Measurements from ENCODE around the gene XAB2. TPM values are rescaled to one million over a fixed set of nuclear protein-coding genes. Genes with fewer than 3 reads are reported as not detected.

The XAB2 gene
- total and polyA plus RNA-seq, 2 donors (not counting 1 experiment from before 2014, with no cell fraction given), result 62.7 to 93.8 TPM

DNA sequence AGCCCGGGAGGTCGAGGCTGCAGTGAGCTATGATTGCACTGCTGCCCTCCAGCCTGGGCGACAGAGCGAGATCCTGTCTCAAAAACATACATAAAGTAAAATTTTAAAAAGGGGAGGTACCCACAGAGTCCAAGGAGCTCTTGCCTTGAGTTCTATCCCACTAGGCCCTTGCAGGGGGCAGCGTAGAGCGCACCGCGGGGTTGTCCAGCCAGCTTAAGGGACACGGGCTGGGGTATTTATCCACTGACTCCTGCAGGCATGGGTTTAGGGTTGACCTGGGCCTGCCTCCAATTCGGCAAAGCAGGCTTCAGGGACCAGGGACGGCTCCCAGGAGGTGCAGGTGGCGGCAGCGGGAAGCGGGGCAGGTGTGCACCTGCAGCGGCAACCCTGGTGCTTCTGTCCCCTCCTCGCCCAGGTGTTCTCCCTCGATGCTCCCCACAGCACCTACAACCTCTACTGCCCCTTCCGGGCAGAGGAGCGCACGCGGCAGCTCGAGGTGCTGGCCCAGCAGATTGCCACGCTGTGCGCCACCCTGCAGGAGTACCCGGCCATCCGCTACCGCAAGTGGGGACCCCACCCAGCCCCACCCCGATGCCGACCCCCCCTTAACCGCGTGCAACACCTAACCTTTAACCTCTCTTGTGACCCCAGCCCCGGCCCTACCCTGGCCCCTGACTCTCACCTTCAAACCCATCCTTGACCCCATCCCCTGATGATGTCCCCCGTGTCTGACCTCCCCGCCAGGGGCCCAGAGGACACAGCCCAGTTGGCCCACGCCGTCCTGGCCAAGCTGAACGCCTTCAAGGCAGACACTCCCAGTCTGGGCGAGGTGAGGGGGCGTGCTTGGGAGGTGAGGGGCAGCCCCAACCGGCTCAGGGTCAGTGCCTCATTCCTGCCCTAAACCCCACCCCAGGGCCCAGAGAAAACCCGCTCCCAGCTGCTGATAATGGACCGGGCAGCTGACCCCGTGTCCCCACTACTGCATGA is 12.2 kb upstream of the XAB2 start:
- Histone ChIP-seq H3K36me3 (replicated peaks in 1 of 2; ENCODE audit: control extremely low read depth in 1 of 2, control insufficient read depth in 1 of 2, extremely low read depth in 1 of 2, insufficient read depth in 2 of 2, low read length in 1 of 2) (peaks cover 4 to 50% of the 10 kb centered on the region in 2 experiments), H3K4me3 (ENCODE audit: control extremely low read depth in 1 of 5, extremely low read depth in 1 of 5, insufficient read depth in 1 of 5, low read depth in 2 of 5, low read length in 4 of 5) (no peak overlapping the region), H3K9me3 (ENCODE audit: control extremely low read depth in 1 of 3, control insufficient read depth in 2 of 3, insufficient read depth in 1 of 3, low read length in 2 of 3) (peaks cover 0 to 9% (median 0%) of the 10 kb centered on the region in 3 donors), H3K79me2 (ENCODE audit: control insufficient read depth, insufficient read depth, low read length) (peaks cover 30% of the 10 kb centered on the region), H2AFZ (ENCODE audit: insufficient read depth, low read depth, low read length, poor library complexity, severe bottlenecking) (no peak overlapping the region), H3K27me3 (replicated peaks in 1 of 4; ENCODE audit: control extremely low read depth in 1 of 4, control insufficient read depth in 3 of 4, insufficient read depth in 4 of 4, low read length in 3 of 4) (no peaks in the 10 kb centered on the region), H3K27ac (ENCODE audit: low read length in 2 of 2) (no peak overlapping the region), H3K9ac (ENCODE audit: low read length) (no peak overlapping the region), H3K4me2 (replicated peaks; ENCODE audit: low read depth, low read length, poor library complexity, severe bottlenecking) (no peak overlapping the region), H4K20me1 (ENCODE audit: control insufficient read depth, insufficient read depth, low read length, poor library complexity, severe bottlenecking) (peaks cover 40% of the 10 kb centered on the region), H3K4me1 (ENCODE audit: control insufficient read depth in 2 of 2, insufficient read depth in 2 of 2, low read length in 2 of 2) (peaks cover 9 to 12% of the 10 kb centered on the region in 2 donors)
- TF ChIP-seq, protein P1, sequence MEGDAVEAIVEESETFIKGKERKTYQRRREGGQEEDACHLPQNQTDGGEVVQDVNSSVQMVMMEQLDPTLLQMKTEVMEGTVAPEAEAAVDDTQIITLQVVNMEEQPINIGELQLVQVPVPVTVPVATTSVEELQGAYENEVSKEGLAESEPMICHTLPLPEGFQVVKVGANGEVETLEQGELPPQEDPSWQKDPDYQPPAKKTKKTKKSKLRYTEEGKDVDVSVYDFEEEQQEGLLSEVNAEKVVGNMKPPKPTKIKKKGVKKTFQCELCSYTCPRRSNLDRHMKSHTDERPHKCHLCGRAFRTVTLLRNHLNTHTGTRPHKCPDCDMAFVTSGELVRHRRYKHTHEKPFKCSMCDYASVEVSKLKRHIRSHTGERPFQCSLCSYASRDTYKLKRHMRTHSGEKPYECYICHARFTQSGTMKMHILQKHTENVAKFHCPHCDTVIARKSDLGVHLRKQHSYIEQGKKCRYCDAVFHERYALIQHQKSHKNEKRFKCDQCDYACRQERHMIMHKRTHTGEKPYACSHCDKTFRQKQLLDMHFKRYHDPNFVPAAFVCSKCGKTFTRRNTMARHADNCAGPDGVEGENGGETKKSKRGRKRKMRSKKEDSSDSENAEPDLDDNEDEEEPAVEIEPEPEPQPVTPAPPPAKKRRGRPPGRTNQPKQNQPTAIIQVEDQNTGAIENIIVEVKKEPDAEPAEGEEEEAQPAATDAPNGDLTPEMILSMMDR (IDR thresholded peaks at IDR 0.05), result no peak
- TF ChIP-seq EZH2 (IDR thresholded peaks at IDR 0.05; ENCODE audit: borderline replicate concordance, insufficient read depth, low read depth, low read length, poor library complexity, severe bottlenecking), result no peak
- H3K27ac Mint-ChIP-seq, result no peak overlapping the region
- peaks cover 21% of the 10 kb centered on the region for H3K4me1 Mint-ChIP-seq
- 98% methylated on average over 34 of the region's 43 CpGs for WGBS (ENCODE audit: insufficient coverage)
- no peaks in the 10 kb centered on the region for H3K9me3 Mint-ChIP-seq (ENCODE audit: insufficient read depth)
- intact Hi-C loops (cut with micrococcal nuclease), result no loop called here
- no peaks in the 10 kb centered on the region for H3K27me3 Mint-ChIP-seq
- ATAC-seq (ENCODE audit: low read depth) (no peak), DNase-seq (no peak)
- H3K4me3 Mint-ChIP-seq, result no peak overlapping the region
- ChIA-PET CTCF (interaction anchor here (0.6 kb wide), 1 partner anchor 10 kb away, joined by 3 read pairs; no protein-coding TSS in a partner anchor), POLR2A (interaction anchor here (0.5 to 1.3 kb wide), 2 partner anchors 12 to 716 kb away, joined by 3 to 7 read pairs; partner anchors contain the start of genes PET100 and XAB2)

Measured in B cell (primary cell).